ENCODE results near the gene PLA2G4D. TPM values are rescaled to one million over a fixed set of nuclear protein-coding genes. Genes with fewer than 3 reads are reported as not detected.

PLA2G4D gene
- total RNA-seq, 1 experiment from 2014 or later: 0.24 TPM

GRCh38 chr15:42104095-42104891 is 9.9 kb upstream of the PLA2G4D start (continued):
- TF ChIP-seq GTF2I (CRISPR knock-in tag; conservative IDR thresholded peaks at IDR 0.05): no peak
- TF ChIP-seq GRHL2 (CRISPR knock-in tag; IDR thresholded peaks at IDR 0.05; ENCODE audit: insufficient replicate concordance, severe bottlenecking): no peak

- no peak for DNase-seq (ENCODE audit: low spot score)
- Mint-ChIP-seq H3K27me3 (ENCODE audit: low read depth) (no peaks in the 10 kb centered on the region), H3K27ac (no peak overlapping the region), H3K9me3 (peaks cover 6% of the 10 kb centered on the region; the same call in 1 of the 2 replicates), H3K36me3 (no peaks in the 10 kb centered on the region), H3K4me3 (no peak overlapping the region), H3K4me1 (no peaks in the 10 kb centered on the region)
- no peak for TF ChIP-seq KAT7 (CRISPR knock-in tag; IDR thresholded peaks at IDR 0.05; ENCODE audit: borderline replicate concordance)
- no peak for TF ChIP-seq ZNF263 (CRISPR knock-in tag; IDR thresholded peaks at IDR 0.05; ENCODE audit: low read depth)
- TF ChIP-seq ZNF232 (CRISPR knock-in tag; IDR thresholded peaks at IDR 0.05): no peak
- no peak for TF ChIP-seq E2F4 (CRISPR knock-in tag; IDR thresholded peaks at IDR 0.05; ENCODE audit: borderline replicate concordance, low read depth)
- no peak for TF ChIP-seq ZNF532 (CRISPR knock-in tag; IDR thresholded peaks at IDR 0.05; ENCODE audit: borderline replicate concordance)
- TF ChIP-seq IRF1 (CRISPR knock-in tag; IDR thresholded peaks at IDR 0.05): no peak
- no peak for TF ChIP-seq ZNF671 (CRISPR knock-in tag; IDR thresholded peaks at IDR 0.05)
- no peak for TF ChIP-seq ZNF281 (CRISPR knock-in tag; IDR thresholded peaks at IDR 0.05)
- TF ChIP-seq ZSCAN18 (CRISPR knock-in tag; IDR thresholded peaks at IDR 0.05): no peak
- TF ChIP-seq ELF4 (CRISPR knock-in tag; IDR thresholded peaks at IDR 0.05; ENCODE audit: low read depth): no peak
- TF ChIP-seq ZNF425 (CRISPR knock-in tag; conservative IDR thresholded peaks at IDR 0.05): no peak
- no peak for ATAC-seq
- POLR2A ChIA-PET: no interaction called here
- CTCF ChIA-PET: interaction anchor here (1.0 to 2.6 kb wide), 3 partner anchors 18 to 35 kb away, joined by 4 to 10 read pairs (median 6); no protein-coding TSS in a partner anchor
Observed at GRCh38 chr15:42102646-42103235, 8.4 kb upstream of the PLA2G4D start.
